HEK293 (cell line): ENCODE data around the gene TUBA8.

Source experiments
- GLIS1 ChIP-seq: fragments of 450-650 bp; formaldehyde crosslinking; IDR thresholded peaks from 2 replicates; pipeline ENCODE4 v1.5.1; 2016; ENCODE audit warnings: missing biosample characterization, missing genetic modification characterization
- HOXD13 ChIP-seq: sonication (generic); formaldehyde crosslinking; IDR thresholded peaks from 2 replicates; pipeline ENCODE4 v1.8.0; 2022; ENCODE audit warnings: missing genetic modification reagents, borderline replicate concordance
- KLF10 ChIP-seq: fragments of 450-650 bp; IDR thresholded peaks from 2 replicates; pipeline ENCODE4 v1.5.1; 2018; ENCODE audit warnings: missing biosample characterization, mild to moderate bottlenecking, missing genetic modification characterization
- SETDB1 ChIP-seq: IDR thresholded peaks from one replicate; pipeline ENCODE4 v1.6.1; 2017; ENCODE audit warnings: mild to moderate bottlenecking, low read length, moderate library complexity, mixed read lengths; ENCODE audit not compliant: insufficient read length
- ZNF16 ChIP-seq: fragments of 450-650 bp; formaldehyde crosslinking; IDR thresholded peaks from 2 replicates; pipeline ENCODE4 v1.5.1; 2016; ENCODE audit warnings: low read depth, missing biosample characterization, missing genetic modification characterization
- ZNF626 ChIP-seq: fragments of 450-650 bp; sonication (Bioruptor Pico); formaldehyde crosslinking; IDR thresholded peaks from 2 replicates; pipeline ENCODE4 v1.5.1; 2018; ENCODE audit warnings: missing biosample characterization, missing genetic modification characterization, inconsistent platforms
- ZNF707 ChIP-seq: fragments of 450-650 bp; formaldehyde crosslinking; IDR thresholded peaks from 2 replicates; pipeline ENCODE4 v1.5.1; 2016; ENCODE audit warnings: missing biosample characterization, missing genetic modification characterization
- ZNF768 ChIP-seq: fragments of 450-650 bp; formaldehyde crosslinking; IDR thresholded peaks from 2 replicates; pipeline ENCODE4 v1.5.1; 2018; ENCODE audit warnings: missing biosample characterization, mild to moderate bottlenecking, missing genetic modification characterization
- TF ChIP-seq, protein P1 (sequence below): fragments of 450-650 bp; formaldehyde crosslinking; IDR thresholded peaks from 2 replicates; pipeline ENCODE4 v1.5.1; 2016; ENCODE audit warnings: missing biosample characterization, missing genetic modification characterization
- TF ChIP-seq, protein P2 (sequence below): fragments of 450-650 bp; formaldehyde crosslinking; IDR thresholded peaks from 2 replicates; pipeline ENCODE4 v1.5.1; 2016; ENCODE audit warnings: missing biosample characterization, missing genetic modification characterization
- TF ChIP-seq, protein P3 (sequence below): fragments of 450-650 bp; IDR thresholded peaks from 2 replicates; pipeline ENCODE4 v1.5.1; 2018; ENCODE audit warnings: missing biosample characterization, mild to moderate bottlenecking, missing genetic modification characterization
- TF ChIP-seq, protein P4 (sequence below): fragments of 450-650 bp; formaldehyde crosslinking; IDR thresholded peaks from 2 replicates; pipeline ENCODE4 v1.5.1; 2016; ENCODE audit warnings: missing biosample characterization, missing genetic modification characterization
- TF ChIP-seq, protein P5 (sequence below): fragments of 450-650 bp; formaldehyde crosslinking; IDR thresholded peaks from 2 replicates; pipeline ENCODE4 v1.5.1; 2016; ENCODE audit warnings: missing biosample characterization, missing genetic modification characterization
- TF ChIP-seq, protein P6 (sequence below): fragments of 450-650 bp; formaldehyde crosslinking; conservative IDR thresholded peaks from 2 replicates; pipeline ENCODE4 v1.5.1; 2016; ENCODE audit warnings: low read depth, missing biosample characterization, missing genetic modification characterization

DNA sequence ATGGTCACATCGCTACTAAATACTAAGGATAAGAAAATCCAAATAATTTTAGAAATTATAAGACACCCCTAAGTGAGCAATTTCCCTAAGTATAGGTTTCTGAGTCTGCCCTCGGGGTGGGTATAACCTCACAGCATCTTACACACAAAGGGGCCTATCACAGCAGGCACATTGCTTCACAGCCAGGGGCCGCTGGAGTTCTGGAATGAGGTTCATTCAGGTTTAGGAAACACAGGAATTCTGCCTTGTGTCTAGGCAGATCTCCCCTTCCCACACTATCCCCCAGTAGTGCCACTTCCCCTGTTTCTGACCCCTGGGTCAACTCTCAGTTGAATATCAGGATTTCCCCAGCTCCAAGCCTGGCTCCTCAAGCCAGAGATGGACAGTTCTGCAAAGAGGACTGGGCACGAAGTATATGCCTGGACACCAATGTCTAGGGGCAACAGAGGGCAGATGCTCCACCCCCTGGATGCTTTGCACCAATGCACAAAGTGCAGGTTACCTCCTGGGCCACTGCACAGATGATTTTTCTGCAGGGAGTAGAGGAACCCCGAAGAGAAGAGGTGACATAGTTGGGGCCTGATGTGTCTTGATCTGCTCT, 11.4 kb downstream of the TUBA8 start:
- TF ChIP-seq ZNF768 (tag by site-specific recombination) = no peak
- TF ChIP-seq, protein P1, sequence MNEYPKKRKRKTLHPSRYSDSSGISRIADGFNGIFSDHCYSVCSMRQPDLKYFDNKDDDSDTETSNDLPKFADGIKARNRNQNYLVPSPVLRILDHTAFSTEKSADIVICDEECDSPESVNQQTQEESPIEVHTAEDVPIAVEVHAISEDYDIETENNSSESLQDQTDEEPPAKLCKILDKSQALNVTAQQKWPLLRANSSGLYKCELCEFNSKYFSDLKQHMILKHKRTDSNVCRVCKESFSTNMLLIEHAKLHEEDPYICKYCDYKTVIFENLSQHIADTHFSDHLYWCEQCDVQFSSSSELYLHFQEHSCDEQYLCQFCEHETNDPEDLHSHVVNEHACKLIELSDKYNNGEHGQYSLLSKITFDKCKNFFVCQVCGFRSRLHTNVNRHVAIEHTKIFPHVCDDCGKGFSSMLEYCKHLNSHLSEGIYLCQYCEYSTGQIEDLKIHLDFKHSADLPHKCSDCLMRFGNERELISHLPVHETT (tag by site-specific recombination) = no peak
- TF ChIP-seq, protein P2, sequence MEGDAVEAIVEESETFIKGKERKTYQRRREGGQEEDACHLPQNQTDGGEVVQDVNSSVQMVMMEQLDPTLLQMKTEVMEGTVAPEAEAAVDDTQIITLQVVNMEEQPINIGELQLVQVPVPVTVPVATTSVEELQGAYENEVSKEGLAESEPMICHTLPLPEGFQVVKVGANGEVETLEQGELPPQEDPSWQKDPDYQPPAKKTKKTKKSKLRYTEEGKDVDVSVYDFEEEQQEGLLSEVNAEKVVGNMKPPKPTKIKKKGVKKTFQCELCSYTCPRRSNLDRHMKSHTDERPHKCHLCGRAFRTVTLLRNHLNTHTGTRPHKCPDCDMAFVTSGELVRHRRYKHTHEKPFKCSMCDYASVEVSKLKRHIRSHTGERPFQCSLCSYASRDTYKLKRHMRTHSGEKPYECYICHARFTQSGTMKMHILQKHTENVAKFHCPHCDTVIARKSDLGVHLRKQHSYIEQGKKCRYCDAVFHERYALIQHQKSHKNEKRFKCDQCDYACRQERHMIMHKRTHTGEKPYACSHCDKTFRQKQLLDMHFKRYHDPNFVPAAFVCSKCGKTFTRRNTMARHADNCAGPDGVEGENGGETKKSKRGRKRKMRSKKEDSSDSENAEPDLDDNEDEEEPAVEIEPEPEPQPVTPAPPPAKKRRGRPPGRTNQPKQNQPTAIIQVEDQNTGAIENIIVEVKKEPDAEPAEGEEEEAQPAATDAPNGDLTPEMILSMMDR (tag by site-specific recombination) = no peak
- TF ChIP-seq, protein P3, sequence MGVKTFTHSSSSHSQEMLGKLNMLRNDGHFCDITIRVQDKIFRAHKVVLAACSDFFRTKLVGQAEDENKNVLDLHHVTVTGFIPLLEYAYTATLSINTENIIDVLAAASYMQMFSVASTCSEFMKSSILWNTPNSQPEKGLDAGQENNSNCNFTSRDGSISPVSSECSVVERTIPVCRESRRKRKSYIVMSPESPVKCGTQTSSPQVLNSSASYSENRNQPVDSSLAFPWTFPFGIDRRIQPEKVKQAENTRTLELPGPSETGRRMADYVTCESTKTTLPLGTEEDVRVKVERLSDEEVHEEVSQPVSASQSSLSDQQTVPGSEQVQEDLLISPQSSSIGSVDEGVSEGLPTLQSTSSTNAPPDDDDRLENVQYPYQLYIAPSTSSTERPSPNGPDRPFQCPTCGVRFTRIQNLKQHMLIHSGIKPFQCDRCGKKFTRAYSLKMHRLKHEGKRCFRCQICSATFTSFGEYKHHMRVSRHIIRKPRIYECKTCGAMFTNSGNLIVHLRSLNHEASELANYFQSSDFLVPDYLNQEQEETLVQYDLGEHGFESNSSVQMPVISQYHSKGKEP = no peak
- TF ChIP-seq GLIS1 (tag by site-specific recombination) = no peak
- TF ChIP-seq SETDB1 = no peak
- no peak for TF ChIP-seq ZNF626 (tag by site-specific recombination)
- no peak for TF ChIP-seq HOXD13 (CRISPR knock-in tag)
- TF ChIP-seq, protein P4, sequence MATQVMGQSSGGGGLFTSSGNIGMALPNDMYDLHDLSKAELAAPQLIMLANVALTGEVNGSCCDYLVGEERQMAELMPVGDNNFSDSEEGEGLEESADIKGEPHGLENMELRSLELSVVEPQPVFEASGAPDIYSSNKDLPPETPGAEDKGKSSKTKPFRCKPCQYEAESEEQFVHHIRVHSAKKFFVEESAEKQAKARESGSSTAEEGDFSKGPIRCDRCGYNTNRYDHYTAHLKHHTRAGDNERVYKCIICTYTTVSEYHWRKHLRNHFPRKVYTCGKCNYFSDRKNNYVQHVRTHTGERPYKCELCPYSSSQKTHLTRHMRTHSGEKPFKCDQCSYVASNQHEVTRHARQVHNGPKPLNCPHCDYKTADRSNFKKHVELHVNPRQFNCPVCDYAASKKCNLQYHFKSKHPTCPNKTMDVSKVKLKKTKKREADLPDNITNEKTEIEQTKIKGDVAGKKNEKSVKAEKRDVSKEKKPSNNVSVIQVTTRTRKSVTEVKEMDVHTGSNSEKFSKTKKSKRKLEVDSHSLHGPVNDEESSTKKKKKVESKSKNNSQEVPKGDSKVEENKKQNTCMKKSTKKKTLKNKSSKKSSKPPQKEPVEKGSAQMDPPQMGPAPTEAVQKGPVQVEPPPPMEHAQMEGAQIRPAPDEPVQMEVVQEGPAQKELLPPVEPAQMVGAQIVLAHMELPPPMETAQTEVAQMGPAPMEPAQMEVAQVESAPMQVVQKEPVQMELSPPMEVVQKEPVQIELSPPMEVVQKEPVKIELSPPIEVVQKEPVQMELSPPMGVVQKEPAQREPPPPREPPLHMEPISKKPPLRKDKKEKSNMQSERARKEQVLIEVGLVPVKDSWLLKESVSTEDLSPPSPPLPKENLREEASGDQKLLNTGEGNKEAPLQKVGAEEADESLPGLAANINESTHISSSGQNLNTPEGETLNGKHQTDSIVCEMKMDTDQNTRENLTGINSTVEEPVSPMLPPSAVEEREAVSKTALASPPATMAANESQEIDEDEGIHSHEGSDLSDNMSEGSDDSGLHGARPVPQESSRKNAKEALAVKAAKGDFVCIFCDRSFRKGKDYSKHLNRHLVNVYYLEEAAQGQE (tag by site-specific recombination) = no peak
- no peak for TF ChIP-seq ZNF16 (tag by site-specific recombination)
- no peak for TF ChIP-seq KLF10 (tag by site-specific recombination)
- TF ChIP-seq ZNF707 (tag by site-specific recombination) = no peak
- TF ChIP-seq, protein P5, sequence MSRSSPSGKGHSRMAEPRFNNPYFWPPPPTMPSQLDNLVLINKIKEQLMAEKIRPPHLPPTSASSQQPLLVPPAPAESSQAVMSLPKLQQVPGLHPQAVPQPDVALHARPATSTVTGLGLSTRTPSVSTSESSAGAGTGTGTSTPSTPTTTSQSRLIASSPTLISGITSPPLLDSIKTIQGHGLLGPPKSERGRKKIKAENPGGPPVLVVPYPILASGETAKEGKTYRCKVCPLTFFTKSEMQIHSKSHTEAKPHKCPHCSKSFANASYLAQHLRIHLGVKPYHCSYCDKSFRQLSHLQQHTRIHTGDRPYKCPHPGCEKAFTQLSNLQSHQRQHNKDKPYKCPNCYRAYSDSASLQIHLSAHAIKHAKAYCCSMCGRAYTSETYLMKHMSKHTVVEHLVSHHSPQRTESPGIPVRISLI (tag by site-specific recombination) = no peak
- TF ChIP-seq, protein P6, sequence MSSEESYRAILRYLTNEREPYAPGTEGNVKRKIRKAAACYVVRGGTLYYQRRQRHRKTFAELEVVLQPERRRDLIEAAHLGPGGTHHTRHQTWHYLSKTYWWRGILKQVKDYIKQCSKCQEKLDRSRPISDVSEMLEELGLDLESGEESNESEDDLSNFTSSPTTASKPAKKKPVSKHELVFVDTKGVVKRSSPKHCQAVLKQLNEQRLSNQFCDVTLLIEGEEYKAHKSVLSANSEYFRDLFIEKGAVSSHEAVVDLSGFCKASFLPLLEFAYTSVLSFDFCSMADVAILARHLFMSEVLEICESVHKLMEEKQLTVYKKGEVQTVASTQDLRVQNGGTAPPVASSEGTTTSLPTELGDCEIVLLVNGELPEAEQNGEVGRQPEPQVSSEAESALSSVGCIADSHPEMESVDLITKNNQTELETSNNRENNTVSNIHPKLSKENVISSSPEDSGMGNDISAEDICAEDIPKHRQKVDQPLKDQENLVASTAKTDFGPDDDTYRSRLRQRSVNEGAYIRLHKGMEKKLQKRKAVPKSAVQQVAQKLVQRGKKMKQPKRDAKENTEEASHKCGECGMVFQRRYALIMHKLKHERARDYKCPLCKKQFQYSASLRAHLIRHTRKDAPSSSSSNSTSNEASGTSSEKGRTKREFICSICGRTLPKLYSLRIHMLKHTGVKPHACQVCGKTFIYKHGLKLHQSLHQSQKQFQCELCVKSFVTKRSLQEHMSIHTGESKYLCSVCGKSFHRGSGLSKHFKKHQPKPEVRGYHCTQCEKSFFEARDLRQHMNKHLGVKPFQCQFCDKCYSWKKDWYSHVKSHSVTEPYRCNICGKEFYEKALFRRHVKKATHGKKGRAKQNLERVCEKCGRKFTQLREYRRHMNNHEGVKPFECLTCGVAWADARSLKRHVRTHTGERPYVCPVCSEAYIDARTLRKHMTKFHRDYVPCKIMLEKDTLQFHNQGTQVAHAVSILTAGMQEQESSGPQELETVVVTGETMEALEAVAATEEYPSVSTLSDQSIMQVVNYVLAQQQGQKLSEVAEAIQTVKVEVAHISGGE = no peak
